Neural crest cell (in vitro differentiated cells): ENCODE measurements around the gene DEPDC1B. TPM values are rescaled to one million over a fixed set of nuclear protein-coding genes. Genes with fewer than 3 reads are reported as not detected.
"Not testable (repeated sequence)": the region's sequence is repeated elsewhere in the genome, so short reads cannot be mapped to it uniquely, and the experiment has no call there.

ENCODE experiments used
- DNase-seq: peaks from one replicate; pipeline ENCODE4 v3.0.0; 2021; ENCODE audit warnings: low read depth, mixed read lengths, low spot score
- H3K27ac Mint-ChIP-seq: one replicate; pipeline ENCODE4 v1.8.0; 2021; ENCODE audit warnings: mild to moderate bottlenecking, mixed read lengths; ENCODE audit not compliant: unreplicated experiment
- H3K27me3 Mint-ChIP-seq: 2 replicates; pipeline ENCODE4 v1.8.0; 2021; ENCODE audit warnings: low read depth, mild to moderate bottlenecking, mixed read lengths
- H3K36me3 Mint-ChIP-seq: 2 replicates; pipeline ENCODE4 v1.8.0; 2021; ENCODE audit warnings: low read depth, mild to moderate bottlenecking, mixed read lengths
- H3K4me1 Mint-ChIP-seq: 2 replicates; pipeline ENCODE4 v1.8.0; 2021; ENCODE audit warnings: mixed read lengths
- H3K4me3 Mint-ChIP-seq: one replicate; pipeline ENCODE4 v1.8.0; 2021; ENCODE audit warnings: mild to moderate bottlenecking, mixed read lengths
- H3K9me3 Mint-ChIP-seq: 2 replicates; pipeline ENCODE4 v1.8.0; 2021; ENCODE audit warnings: mixed read lengths
- total RNA-seq: library from RNA; stranded (reverse); gene quantifications from 2 replicates; pipeline ENCODE4 v1.2.1, GENCODE V29; 2021
- TF ChIP-seq, protein P1 (sequence below): fragments of 200-600 bp; sonication (generic); conservative IDR thresholded peaks from 2 replicates; pipeline ENCODE4 v1.5.0; 2021; ENCODE audit warnings: antibody characterized with exemption, mild to moderate bottlenecking

Gene DEPDC1B
- total RNA-seq, 1 donor from 2014 or later, result 60.4 TPM

DNA sequence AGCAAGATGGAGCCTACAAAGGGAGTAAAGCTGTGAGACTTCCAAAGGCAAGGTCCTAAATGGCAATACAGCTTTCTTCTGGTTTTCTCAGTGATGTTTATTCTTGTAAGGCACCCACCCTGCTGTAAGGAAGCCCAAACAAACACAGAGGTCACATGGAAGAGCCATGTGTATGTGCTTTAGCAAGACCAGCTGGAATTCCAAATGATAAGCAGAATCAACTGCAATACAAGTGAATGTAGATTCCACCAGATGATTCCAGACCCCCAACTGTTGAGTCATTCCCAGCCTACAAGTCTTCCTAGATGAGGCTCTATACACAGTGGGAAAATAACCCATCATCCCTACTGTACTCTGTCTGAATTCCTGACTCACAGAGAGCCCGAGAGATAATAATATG, 122.8 kb downstream of the DEPDC1B start:
- Mint-ChIP-seq H3K4me3 (no peak overlapping the region), H3K27me3 (no peaks in the 10 kb centered on the region), H3K9me3 (peaks cover 19% of the 10 kb centered on the region), H3K27ac (no peak overlapping the region), H3K36me3 (peaks cover 48% of the 10 kb centered on the region), H3K4me1 (no peaks in the 10 kb centered on the region)
- no peak for DNase-seq
- TF ChIP-seq, protein P1, sequence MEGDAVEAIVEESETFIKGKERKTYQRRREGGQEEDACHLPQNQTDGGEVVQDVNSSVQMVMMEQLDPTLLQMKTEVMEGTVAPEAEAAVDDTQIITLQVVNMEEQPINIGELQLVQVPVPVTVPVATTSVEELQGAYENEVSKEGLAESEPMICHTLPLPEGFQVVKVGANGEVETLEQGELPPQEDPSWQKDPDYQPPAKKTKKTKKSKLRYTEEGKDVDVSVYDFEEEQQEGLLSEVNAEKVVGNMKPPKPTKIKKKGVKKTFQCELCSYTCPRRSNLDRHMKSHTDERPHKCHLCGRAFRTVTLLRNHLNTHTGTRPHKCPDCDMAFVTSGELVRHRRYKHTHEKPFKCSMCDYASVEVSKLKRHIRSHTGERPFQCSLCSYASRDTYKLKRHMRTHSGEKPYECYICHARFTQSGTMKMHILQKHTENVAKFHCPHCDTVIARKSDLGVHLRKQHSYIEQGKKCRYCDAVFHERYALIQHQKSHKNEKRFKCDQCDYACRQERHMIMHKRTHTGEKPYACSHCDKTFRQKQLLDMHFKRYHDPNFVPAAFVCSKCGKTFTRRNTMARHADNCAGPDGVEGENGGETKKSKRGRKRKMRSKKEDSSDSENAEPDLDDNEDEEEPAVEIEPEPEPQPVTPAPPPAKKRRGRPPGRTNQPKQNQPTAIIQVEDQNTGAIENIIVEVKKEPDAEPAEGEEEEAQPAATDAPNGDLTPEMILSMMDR, result no peak

DNA sequence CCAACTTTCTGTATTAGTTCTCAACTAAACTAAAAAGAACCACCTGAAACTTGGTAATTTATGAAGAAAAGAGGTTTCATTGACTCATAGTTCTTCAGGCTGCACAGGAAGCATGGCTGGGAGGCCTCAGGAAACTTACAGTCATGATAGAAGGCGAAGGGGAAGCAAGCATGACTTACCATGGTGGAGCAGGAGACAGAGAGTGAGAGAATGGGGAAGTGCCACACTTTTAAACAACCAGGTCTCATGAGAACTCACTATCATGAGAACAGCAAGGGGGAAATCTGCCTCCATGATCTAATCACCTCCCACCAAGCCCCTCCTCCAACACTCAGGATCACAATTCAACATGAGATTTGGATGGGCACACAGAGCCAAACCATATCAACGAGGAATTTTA, 123.5 kb downstream of the DEPDC1B start:
- H3K27me3 Mint-ChIP-seq, result no peaks in the 10 kb centered on the region
- peaks cover 15% of the 10 kb centered on the region for H3K9me3 Mint-ChIP-seq
- DNase-seq, result no peak
- TF ChIP-seq, protein P1, result no peak
- no peak overlapping the region for H3K4me3 Mint-ChIP-seq
- no peaks in the 10 kb centered on the region for H3K4me1 Mint-ChIP-seq
- no peak overlapping the region for H3K27ac Mint-ChIP-seq
- peaks cover 44% of the 10 kb centered on the region for H3K36me3 Mint-ChIP-seq

DNA sequence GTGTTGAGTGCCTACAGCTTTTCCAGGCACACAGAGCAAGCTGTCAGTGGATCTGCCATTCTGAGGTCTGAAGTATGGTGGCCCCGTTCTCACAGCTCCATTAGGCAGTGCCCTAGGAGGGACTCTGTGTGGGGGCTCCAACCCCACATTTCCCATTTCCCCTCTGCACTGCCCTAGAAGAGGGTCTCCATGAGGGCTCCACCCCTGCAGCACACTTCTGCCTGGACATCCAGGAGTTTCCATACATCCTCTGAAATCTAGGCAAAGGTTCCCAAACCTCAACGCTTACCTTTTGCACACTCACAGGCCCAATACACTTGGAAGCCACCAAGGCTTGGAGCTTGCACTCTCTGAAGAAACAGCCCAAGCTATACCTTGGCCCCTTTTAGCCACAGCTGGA, 131.3 kb downstream of the DEPDC1B start:
- TF ChIP-seq, protein P1, result no peak

DNA sequence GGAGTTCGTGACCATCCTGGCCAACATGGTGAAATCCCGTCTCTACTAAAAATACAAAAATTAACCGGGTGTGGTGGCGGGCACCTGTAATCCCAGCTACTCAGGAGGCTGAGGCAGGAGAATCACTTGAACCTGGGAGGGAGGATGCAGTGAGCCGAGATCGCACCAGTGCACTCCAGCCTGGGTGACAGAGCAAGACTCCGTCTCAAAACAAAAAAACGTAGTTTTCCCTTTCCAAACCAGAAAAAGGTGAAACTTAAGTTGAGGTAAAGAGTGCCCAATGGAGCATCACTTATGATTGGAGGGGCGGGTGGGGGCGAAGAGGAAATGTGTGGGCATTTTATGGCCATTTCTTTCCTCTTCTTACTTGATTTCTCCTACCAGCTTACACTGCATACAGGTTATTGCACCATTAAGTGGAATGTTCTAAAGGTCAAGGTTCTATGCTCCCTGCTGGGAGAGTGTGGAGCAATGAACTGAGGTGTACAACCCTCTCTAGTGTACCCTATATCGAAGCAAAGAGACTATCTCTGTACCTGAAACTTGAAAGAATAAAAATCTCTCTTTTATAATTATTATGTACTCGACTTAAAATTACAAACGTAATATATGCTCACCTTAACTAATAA, 136.2 kb downstream of the DEPDC1B start:
- H3K27me3 Mint-ChIP-seq, result no peaks in the 10 kb centered on the region
- peaks cover 16% of the 10 kb centered on the region for H3K36me3 Mint-ChIP-seq
- no peaks in the 10 kb centered on the region for H3K4me1 Mint-ChIP-seq
- TF ChIP-seq, protein P1, result no peak
- H3K4me3 Mint-ChIP-seq, result no peak overlapping the region
- no peak overlapping the region for H3K27ac Mint-ChIP-seq
- peaks cover 11% of the 10 kb centered on the region for H3K9me3 Mint-ChIP-seq
- DNase-seq, result no peak

More for the DNA sequence above, 131.3 kb downstream of the DEPDC1B start:
- peaks cover 19% of the 10 kb centered on the region for H3K36me3 Mint-ChIP-seq
- H3K27me3 Mint-ChIP-seq, result no peaks in the 10 kb centered on the region
- H3K9me3 Mint-ChIP-seq, result peaks cover 15% of the 10 kb centered on the region
- no peaks in the 10 kb centered on the region for H3K4me1 Mint-ChIP-seq
- no peak overlapping the region for H3K4me3 Mint-ChIP-seq
- peak overlapping the region; percentile 57 for H3K27ac Mint-ChIP-seq
- DNase-seq, result no peak

DNA sequence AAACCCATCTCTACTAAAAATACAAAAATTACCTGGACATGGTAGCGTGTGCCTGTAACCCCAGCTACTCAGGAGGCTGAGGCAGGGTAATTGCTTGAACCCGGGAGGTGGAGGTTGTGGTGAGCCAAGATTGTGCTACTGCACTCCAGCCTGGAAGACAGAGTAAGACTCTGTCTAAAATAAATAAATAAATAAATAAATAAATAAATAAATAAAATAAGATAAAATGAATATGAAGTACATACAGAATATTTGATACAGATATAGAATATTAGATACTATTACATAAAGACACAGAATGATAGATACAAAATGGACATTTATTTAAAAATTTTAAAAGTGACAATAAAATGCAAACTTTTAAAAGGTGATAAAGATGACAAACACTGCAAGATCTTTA, 146.7 kb downstream of the DEPDC1B start:
- not testable (repeated sequence) for DNase-seq, H3K4me3 Mint-ChIP-seq, H3K27ac Mint-ChIP-seq, H3K9me3 Mint-ChIP-seq, H3K27me3 Mint-ChIP-seq, H3K4me1 Mint-ChIP-seq
- peaks cover 14% of the 10 kb centered on the region for H3K36me3 Mint-ChIP-seq

DNA sequence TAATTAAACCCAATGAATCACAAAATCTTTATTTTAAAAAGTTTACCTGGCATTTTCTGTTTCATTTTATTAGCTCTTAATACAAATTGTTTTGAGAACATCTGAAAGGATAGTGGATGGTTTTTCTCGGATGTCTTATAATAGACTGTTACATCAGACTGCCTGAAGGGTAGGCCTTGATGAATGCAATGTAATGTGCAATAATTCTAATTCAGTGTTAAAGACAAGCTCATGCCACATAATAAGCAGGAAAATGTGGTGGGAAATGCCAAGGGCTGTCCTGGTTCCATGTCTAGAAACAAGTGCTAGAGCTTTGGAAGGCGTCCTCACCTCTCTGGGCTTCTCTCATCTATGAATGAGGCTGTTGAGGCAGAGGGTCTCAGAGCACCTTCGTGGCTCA, 148.1 kb downstream of the DEPDC1B start:
- H3K4me1 Mint-ChIP-seq, result no peaks in the 10 kb centered on the region
- no peak for DNase-seq
- peaks cover 10% of the 10 kb centered on the region for H3K36me3 Mint-ChIP-seq
- TF ChIP-seq, protein P1, result no peak
- H3K27me3 Mint-ChIP-seq, result no peaks in the 10 kb centered on the region
- peaks cover 2% of the 10 kb centered on the region for H3K9me3 Mint-ChIP-seq
- H3K27ac Mint-ChIP-seq, result no peak overlapping the region
- no peak overlapping the region for H3K4me3 Mint-ChIP-seq
